Left lung (tissue), 10 donors: ENCODE results near the gene CHRNA4. TPM values are rescaled to one million over a fixed set of nuclear protein-coding genes. Genes with fewer than 3 reads are reported as not detected.
"Not testable (repeated sequence)": the region's sequence is repeated elsewhere in the genome, so short reads cannot be mapped to it uniquely, and the experiment has no call there.

Experiments
- ATAC-seq: fragments of 200-7000 bp; cut with Tn5 transposase; one replicate; pipeline ENCODE4 v1.9.1; 2020; ENCODE audit warnings: moderate library complexity
- DNase-seq, 4 donors: peaks; one replicate each; pipeline ENCODE4 v3.0.0-alpha.2; 2013 to 2020
- H3K27ac ChIP-seq, 2 donors: fragments of 200-600 bp; sonication (generic) in 1 of 2; one replicate each; pipeline versions ENCODE4 v1.5.0 to v1.8.0; 2020 to 2021
- H3K27me3 ChIP-seq, 2 donors: fragments of 200-600 bp; sonication (generic) in 1 of 2; one replicate each; pipeline versions ENCODE4 v1.5.0 to v1.8.0; 2020 to 2021
- H3K36me3 ChIP-seq, 2 donors: fragments of 200-600 bp; sonication (generic) in 1 of 2; one replicate each; pipeline versions ENCODE4 v1.5.0 to v1.8.0; 2020 to 2021
- H3K4me1 ChIP-seq, 2 donors: fragments of 200-600 bp; one replicate each; pipeline ENCODE4 v1.8.0; 2021
- H3K4me3 ChIP-seq, 2 donors: fragments of 200-600 bp; sonication (generic) in 1 of 2; one replicate each; pipeline versions ENCODE4 v1.5.0 to v1.8.0; 2020 to 2021; ENCODE audit warnings: mild to moderate bottlenecking in 1 of 2
- H3K9me3 ChIP-seq, 2 donors: fragments of 200-600 bp; sonication (generic) in 1 of 2; one replicate each; pipeline versions ENCODE4 v1.5.0 to v1.8.0; 2020 to 2021
- intact Hi-C, 2 donors: fragments of 100-400 bp; cut with DNase I; formaldehyde crosslinking; loops; one replicate each; pipeline versions ENCODE4 v1.11.2 to v1.14.2; 2022
- polyA plus RNA-seq, 6 donors: library from polyadenylated mRNA; unstranded; fragments of 120-200 nt; gene quantifications; one replicate each; pipeline ENCODE4 v1.2.1, GENCODE V29; 2013; ENCODE audit not compliant: insufficient read length in 6 of 6
- total RNA-seq, 2 donors: library from RNA; stranded (reverse); fragmentation: NEBNext Ultra II Directional; extraction: Animal tissue kit (Norgen Biotek cat#: 25700); gene quantifications; one replicate each; pipeline ENCODE4 v1.2.1, GENCODE V29; 2021
- TF ChIP-seq, protein P1 (sequence below), 2 donors: fragments of 200-600 bp; sonication (generic) in 1 of 2; IDR thresholded peaks; one replicate each; pipeline versions ENCODE4 v1.5.0 to v1.8.0; 2021; ENCODE audit warnings: antibody characterized with exemption in 2 of 2
- donor health status: DM: no; HTN: yes; CAD: no.
- donor health status: DM: no; HTN: no; CAD: no.

The CHRNA4 gene
- total and polyA plus RNA-seq, 8 donors: 0.16 to 1.3 (median 1.00) TPM; not detected in 2

DNA sequence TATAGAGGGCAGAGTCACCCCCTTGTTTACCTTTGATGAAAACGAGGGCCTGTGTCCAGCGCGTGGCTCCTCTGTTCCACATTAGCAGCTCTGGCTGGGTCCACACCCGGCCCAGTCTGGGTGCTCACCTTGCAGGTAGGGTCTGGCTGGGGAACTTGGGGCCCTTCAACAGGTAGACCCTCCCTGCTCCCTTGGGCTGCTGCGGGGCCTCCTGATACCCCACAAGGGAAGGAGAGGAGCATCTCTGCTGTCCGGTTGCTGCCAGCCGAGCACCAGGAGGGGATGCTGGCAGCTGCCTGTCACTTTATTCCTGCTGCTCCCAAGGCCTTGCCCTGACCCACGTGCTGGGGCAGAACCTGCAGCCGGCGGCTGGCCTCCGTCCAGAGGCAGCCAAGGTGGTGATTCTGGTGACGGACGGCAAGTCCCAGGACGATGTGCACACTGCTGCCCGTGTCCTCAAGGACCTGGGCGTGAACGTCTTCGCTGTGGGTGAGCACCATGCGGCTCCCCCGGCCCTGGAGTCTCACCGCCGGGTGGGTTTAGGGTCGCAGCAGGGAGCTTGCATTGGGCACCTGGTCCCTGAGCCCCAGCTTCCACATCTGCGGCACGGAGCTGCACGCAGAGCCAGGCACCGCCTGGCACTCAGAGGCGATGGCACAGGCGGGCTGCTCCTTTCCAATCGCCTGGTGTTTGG lies 52.8 kb downstream of the CHRNA4 start:
- DNase-seq (peak in 1 of 4 donors; percentile 72), ATAC-seq (no peak)
- Histone ChIP-seq H3K36me3 (no peaks in the 10 kb centered on the region), H3K27ac (no peak overlapping the region), H3K27me3 (peaks cover 0 to 72% of the 10 kb centered on the region in 2 donors), H3K4me3 (no peak overlapping the region), H3K9me3 (no peaks in the 10 kb centered on the region), H3K4me1 (peaks cover 0 to 4% of the 10 kb centered on the region in 2 donors)
- intact Hi-C loops: loop anchor here in 1 of 2 donors (5.0 kb wide), 1 partner anchor 74 kb away; no protein-coding TSS in a partner anchor
- TF ChIP-seq, protein P1, sequence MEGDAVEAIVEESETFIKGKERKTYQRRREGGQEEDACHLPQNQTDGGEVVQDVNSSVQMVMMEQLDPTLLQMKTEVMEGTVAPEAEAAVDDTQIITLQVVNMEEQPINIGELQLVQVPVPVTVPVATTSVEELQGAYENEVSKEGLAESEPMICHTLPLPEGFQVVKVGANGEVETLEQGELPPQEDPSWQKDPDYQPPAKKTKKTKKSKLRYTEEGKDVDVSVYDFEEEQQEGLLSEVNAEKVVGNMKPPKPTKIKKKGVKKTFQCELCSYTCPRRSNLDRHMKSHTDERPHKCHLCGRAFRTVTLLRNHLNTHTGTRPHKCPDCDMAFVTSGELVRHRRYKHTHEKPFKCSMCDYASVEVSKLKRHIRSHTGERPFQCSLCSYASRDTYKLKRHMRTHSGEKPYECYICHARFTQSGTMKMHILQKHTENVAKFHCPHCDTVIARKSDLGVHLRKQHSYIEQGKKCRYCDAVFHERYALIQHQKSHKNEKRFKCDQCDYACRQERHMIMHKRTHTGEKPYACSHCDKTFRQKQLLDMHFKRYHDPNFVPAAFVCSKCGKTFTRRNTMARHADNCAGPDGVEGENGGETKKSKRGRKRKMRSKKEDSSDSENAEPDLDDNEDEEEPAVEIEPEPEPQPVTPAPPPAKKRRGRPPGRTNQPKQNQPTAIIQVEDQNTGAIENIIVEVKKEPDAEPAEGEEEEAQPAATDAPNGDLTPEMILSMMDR (IDR thresholded peaks at IDR 0.05): no peak

GRCh38 chr20:63307538-63308217 lies 53.5 kb downstream of the CHRNA4 start:
- Histone ChIP-seq H3K27me3 (peaks cover 0 to 69% of the 10 kb centered on the region in 2 donors), H3K36me3 (no peaks in the 10 kb centered on the region), H3K27ac (no peak overlapping the region), H3K9me3 (no peaks in the 10 kb centered on the region), H3K4me1 (peaks cover 0 to 4% of the 10 kb centered on the region in 2 donors), H3K4me3 (no peak overlapping the region)
- TF ChIP-seq, protein P1 (IDR thresholded peaks at IDR 0.05): no peak
- intact Hi-C loops: loop anchor here in 1 of 2 donors (5.0 kb wide), 1 partner anchor 75 kb away; no protein-coding TSS in a partner anchor
- DNase-seq (peak in 1 of 4 donors; percentile 70), ATAC-seq (no peak)

DNA sequence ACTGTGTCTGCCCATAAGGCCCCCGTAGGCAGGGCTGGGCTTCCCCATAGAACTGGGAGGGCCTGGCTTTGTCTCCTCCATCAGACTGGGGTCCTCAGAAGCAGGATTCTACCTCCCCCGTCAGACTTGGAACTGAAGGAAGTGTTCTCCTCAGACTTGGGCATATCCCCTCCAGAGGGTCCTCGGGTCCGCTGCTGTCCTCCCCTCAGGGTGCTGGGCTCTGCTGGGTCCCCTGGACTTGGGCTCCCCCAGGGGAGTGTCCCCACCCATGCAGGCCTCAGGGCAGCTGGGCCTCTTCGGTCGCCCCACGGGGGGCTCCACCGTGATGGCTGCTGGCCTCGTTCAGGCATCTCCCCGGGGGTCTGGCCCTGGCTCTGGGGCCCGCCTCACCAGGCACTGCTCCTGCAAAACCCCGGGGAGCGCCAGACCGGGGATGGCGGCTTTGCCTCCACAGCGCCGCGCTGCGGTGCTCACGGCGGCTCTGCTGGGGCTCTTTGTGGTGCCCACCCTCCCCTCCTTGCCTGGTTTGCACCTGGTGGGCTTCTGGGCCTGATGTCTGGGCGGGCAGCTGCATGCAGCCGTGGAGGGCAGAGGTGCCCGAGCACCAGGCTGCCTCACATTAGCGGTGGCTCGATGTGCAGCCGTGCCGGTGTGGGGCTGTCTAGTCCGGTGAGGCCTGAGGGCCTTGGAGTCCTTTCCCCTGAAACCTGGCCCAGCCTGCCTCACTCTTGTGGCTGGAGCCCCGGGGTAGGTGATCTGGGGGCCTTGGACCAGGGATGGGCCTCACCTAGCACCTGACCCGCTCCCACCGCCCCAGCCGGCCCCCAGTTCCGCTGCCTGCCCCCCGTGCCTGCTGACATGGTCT lies 54.2 kb downstream of the CHRNA4 start:
- TF ChIP-seq, protein P1 (IDR thresholded peaks at IDR 0.05): no peak
- peak in 1 of 4 donors; percentile 72 for DNase-seq
- no peak overlapping the region for H3K4me3 ChIP-seq
- no peaks in the 10 kb centered on the region for H3K36me3 ChIP-seq
- intact Hi-C loops: loop anchor here in 1 of 2 donors (5.0 kb wide), 1 partner anchor 75 kb away; no protein-coding TSS in a partner anchor
- ATAC-seq: no peak
- no peak overlapping the region for H3K27ac ChIP-seq
- peaks cover 0 to 1% of the 10 kb centered on the region in 2 donors for H3K9me3 ChIP-seq
- peaks cover 0 to 61% of the 10 kb centered on the region in 2 donors for H3K27me3 ChIP-seq
- no peaks in the 10 kb centered on the region for H3K4me1 ChIP-seq

- ATAC-seq, H3K4me1 ChIP-seq, H3K36me3 ChIP-seq, H3K4me3 ChIP-seq, H3K9me3 ChIP-seq, H3K27ac ChIP-seq: not testable (repeated sequence)
- H3K27me3 ChIP-seq: peaks cover 4 to 59% of the 10 kb centered on the region in 2 donors
- intact Hi-C loops: loop anchor here in 1 of 2 donors (5.0 kb wide), 1 partner anchor 76 kb away; no protein-coding TSS in a partner anchor
- peak in 1 of 4 donors; percentile 55 for DNase-seq
These were observed 55.0 kb downstream of the CHRNA4 start for GRCh38 chr20:63305933-63306672.

DNA sequence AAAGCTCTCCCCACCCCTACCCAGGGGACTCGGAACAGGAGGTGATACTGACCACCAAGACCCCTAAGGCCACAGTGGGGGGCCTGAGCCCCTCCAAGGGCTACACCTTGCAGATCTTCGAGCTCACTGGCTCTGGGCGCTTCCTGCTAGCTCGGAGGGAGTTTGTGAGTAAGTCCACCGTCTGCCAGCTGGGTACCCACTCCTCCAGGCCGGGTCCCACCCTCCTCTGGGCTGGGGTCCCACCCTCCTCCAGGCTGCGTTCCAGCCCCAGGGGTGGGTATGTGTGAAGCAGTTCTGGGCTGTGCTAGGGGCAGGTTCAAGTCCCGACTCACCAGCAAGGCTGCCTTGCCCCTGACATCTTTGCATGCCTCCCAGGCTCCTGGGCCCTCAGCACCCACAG lies 55.8 kb downstream of the CHRNA4 start:
- no peaks in the 10 kb centered on the region for H3K4me1 ChIP-seq
- H3K9me3 ChIP-seq: peaks cover 0 to 3% of the 10 kb centered on the region in 2 donors
- TF ChIP-seq, protein P1 (IDR thresholded peaks at IDR 0.05): no peak
- H3K36me3 ChIP-seq: no peaks in the 10 kb centered on the region
- H3K27me3 ChIP-seq: peaks cover 4 to 64% of the 10 kb centered on the region in 2 donors
- intact Hi-C loops: loop anchor here in 1 of 2 donors (5.0 kb wide), 1 partner anchor 77 kb away; no protein-coding TSS in a partner anchor
- peak in 1 of 4 donors; percentile 57 for DNase-seq
- H3K27ac ChIP-seq: no peak overlapping the region
- no peak for ATAC-seq
- H3K4me3 ChIP-seq: no peak overlapping the region
